Gastroesophageal sphincter (tissue), 3 donors: ENCODE data around the gene KDM1A.

Experiments used
- EP300 ChIP-seq: sonication (generic); formaldehyde crosslinking; IDR thresholded peaks from one replicate; pipeline ENCODE4 v1.6.1; 2017; ENCODE audit warnings: antibody characterized with exemption, mild to moderate bottlenecking
- POLR2A ChIP-seq, 2 donors: fragments of 450-650 bp; IDR thresholded peaks; one replicate each; pipeline ENCODE4 v1.6.1; 2017; ENCODE audit warnings: antibody characterized with exemption in 2 of 2, mild to moderate bottlenecking in 2 of 2, moderate library complexity in 1 of 2
- TF ChIP-seq, protein P1 (sequence below), 4 experiments: fragments of 200-600 bp in 2 of 4; fragments of 450-650 bp in 2 of 4; sonication (generic) in 1 of 4; IDR thresholded peaks; one replicate each; pipeline ENCODE4 v1.5.1; 2017 to 2019; ENCODE audit warnings: antibody characterized with exemption in 4 of 4, mild to moderate bottlenecking in 2 of 4, moderate library complexity in 2 of 4

DNA sequence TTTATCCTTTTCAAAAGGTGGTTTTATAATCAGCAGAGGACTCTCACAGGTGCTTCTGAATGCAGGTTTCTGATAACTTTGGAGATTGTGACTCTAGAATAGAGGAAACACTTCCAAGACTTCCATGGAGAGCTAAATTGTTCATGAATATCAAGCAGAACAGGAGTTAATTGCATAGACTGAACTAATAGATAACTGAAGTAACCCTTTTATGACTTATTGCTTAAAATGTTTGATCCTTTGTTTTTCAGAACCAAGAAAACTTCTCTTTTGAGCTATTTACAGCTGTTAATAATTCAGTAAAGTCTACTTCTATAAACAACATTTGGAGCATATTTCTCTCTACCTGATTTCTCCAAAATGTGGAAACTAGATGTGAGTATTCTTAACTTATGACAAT lies 23.5 kb upstream of the KDM1A start:
- TF ChIP-seq, protein P1, sequence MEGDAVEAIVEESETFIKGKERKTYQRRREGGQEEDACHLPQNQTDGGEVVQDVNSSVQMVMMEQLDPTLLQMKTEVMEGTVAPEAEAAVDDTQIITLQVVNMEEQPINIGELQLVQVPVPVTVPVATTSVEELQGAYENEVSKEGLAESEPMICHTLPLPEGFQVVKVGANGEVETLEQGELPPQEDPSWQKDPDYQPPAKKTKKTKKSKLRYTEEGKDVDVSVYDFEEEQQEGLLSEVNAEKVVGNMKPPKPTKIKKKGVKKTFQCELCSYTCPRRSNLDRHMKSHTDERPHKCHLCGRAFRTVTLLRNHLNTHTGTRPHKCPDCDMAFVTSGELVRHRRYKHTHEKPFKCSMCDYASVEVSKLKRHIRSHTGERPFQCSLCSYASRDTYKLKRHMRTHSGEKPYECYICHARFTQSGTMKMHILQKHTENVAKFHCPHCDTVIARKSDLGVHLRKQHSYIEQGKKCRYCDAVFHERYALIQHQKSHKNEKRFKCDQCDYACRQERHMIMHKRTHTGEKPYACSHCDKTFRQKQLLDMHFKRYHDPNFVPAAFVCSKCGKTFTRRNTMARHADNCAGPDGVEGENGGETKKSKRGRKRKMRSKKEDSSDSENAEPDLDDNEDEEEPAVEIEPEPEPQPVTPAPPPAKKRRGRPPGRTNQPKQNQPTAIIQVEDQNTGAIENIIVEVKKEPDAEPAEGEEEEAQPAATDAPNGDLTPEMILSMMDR (IDR thresholded peaks at IDR 0.05), result no peak
- no peak for TF ChIP-seq POLR2A (IDR thresholded peaks at IDR 0.05)
- TF ChIP-seq EP300, result no peak
